ENCODE measurements around the gene DCK.
"Not testable (repeated sequence)": the region's sequence is repeated elsewhere in the genome, so short reads cannot be mapped to it uniquely, and the experiment has no call there.

The DCK gene

DNA sequence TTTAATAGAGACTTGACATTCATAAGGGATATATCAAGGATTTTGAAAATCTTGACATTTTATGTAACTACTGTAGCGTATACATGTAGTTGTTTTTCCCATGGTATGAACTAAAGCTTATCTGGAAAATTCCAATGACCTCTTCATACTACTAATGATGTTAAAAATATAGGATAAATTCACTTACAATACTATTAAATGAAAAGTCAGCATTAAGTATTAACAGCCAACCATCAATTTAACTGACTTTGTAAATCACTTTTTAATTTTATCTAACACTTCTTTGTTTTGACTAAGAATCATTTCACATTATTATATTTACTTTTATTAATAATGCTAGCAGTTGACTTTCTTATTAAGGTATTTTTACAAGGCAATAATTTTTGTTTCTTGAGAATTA lies 34.2 kb downstream of the DCK start:
- no peak for TF ChIP-seq FOXK2 (IDR thresholded peaks at IDR 0.05)
- no peak for TF ChIP-seq BHLHE40 (IDR thresholded peaks at IDR 0.05; ENCODE audit: borderline replicate concordance)
- no peak for TF ChIP-seq SP1 (IDR thresholded peaks at IDR 0.05)
- no peak for TF ChIP-seq FOXA1 (IDR thresholded peaks at IDR 0.05)
- no peak for TF ChIP-seq ZNF384 (IDR thresholded peaks at IDR 0.05)
- no peak for TF ChIP-seq LEF1 (IDR thresholded peaks at IDR 0.05; ENCODE audit: borderline replicate concordance)
- ChIA-PET CTCF (no interaction called here), POLR2A (no interaction called here)
- no peak for DNase-seq (ENCODE audit: extremely low spot score)

DNA sequence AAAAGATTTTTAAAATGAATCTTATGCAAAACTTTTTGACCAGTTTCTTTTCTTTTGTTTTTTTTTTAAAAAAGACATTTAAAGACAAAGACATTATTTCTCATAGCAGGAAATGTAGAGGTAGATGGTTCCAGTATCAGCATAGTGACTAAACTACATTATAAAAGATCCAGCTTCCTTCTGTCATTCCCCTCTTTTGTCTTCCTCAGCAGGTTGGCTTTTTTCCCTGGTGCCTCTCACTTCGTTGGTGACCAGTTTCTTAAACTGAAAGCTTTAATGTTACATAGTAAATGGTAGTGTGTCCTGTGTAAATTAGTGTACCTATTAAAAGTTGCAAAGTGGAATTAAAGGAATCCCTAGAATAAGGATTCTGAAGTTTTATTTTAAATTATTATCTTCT lies 36.1 kb downstream of the DCK start:
- POLR2A ChIA-PET = interaction anchor here (1.4 kb wide), 1 partner anchor 36 kb away, joined by 4 read pairs; the partner anchor contains the start of gene DCK

GRCh38 chr4:71032106-71032505 lies 38.7 kb downstream of the DCK start:
- CTCF ChIA-PET = not testable (repeated sequence)

More for the DNA sequence above, 36.1 kb downstream of the DCK start:
- TF ChIP-seq ELF4 (IDR thresholded peaks at IDR 0.05) = no peak
- no peak for TF ChIP-seq NFRKB (IDR thresholded peaks at IDR 0.05)
- TF ChIP-seq CTBP1 (IDR thresholded peaks at IDR 0.05; ENCODE audit: borderline replicate concordance) = no peak
- TF ChIP-seq ZNF384 (IDR thresholded peaks at IDR 0.05) = no peak
- TF ChIP-seq HDGF (IDR thresholded peaks at IDR 0.05; ENCODE audit: borderline replicate concordance) = no peak
- TF ChIP-seq SUZ12 (IDR thresholded peaks at IDR 0.05) = no peak
- TF ChIP-seq FOXM1 (IDR thresholded peaks at IDR 0.05; ENCODE audit: borderline replicate concordance) = no peak
- TF ChIP-seq L3MBTL2 (conservative IDR thresholded peaks at IDR 0.05) = no peak
- TF ChIP-seq FOXK2 (IDR thresholded peaks at IDR 0.05) = no peak
- CTCF ChIA-PET = no interaction called here
- DNase-seq (ENCODE audit: extremely low spot score) = no peak

GRCh38 chr4:71045256-71045655 lies 51.8 kb downstream of the DCK start:
- ChIA-PET POLR2A (no interaction called here), CTCF (no interaction called here)
- DNase-seq (ENCODE audit: extremely low spot score) = no peak
- no peak for TF ChIP-seq NFRKB (IDR thresholded peaks at IDR 0.05)
- no peak for TF ChIP-seq ELF4 (IDR thresholded peaks at IDR 0.05)

More at GRCh38 chr4:71032106-71032505, 38.7 kb downstream of the DCK start:
- POLR2A ChIA-PET; DNase-seq (ENCODE audit: extremely low spot score): not testable (repeated sequence)

DNA sequence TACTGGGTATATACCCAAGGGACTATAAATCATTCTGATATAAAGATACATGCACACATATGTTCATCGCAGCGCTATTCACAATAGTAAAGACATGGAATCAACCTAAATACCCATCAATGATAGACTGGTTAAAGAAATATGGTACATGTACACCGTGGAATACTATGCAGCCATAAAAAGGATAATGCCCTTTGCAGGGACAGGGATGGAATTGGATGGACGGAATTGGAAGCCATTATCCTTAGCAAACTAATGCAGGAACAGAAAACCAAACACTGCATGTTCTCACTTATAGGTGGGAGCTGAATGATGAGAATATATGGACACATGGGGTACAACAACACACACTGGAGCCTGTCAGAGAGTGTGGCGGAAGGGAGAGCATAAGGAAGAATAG lies 55.9 kb downstream of the DCK start:
- ChIA-PET POLR2A (no interaction called here), CTCF (no interaction called here)
- DNase-seq (ENCODE audit: extremely low spot score) = no peak
- TF ChIP-seq, protein P1, sequence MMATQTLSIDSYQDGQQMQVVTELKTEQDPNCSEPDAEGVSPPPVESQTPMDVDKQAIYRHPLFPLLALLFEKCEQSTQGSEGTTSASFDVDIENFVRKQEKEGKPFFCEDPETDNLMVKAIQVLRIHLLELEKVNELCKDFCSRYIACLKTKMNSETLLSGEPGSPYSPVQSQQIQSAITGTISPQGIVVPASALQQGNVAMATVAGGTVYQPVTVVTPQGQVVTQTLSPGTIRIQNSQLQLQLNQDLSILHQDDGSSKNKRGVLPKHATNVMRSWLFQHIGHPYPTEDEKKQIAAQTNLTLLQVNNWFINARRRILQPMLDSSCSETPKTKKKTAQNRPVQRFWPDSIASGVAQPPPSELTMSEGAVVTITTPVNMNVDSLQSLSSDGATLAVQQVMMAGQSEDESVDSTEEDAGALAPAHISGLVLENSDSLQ (IDR thresholded peaks at IDR 0.05) = no peak
- TF ChIP-seq FOXA1 (IDR thresholded peaks at IDR 0.05) = no peak
- no peak for TF ChIP-seq ZNF384 (IDR thresholded peaks at IDR 0.05)
- TF ChIP-seq BHLHE40 (IDR thresholded peaks at IDR 0.05; ENCODE audit: borderline replicate concordance) = no peak
- no peak for TF ChIP-seq ARNT (IDR thresholded peaks at IDR 0.05)
- TF ChIP-seq L3MBTL2 (conservative IDR thresholded peaks at IDR 0.05) = no peak
- TF ChIP-seq NFRKB (IDR thresholded peaks at IDR 0.05) = no peak
- TF ChIP-seq ELF4 (IDR thresholded peaks at IDR 0.05) = no peak
- no peak for TF ChIP-seq HDGF (IDR thresholded peaks at IDR 0.05; ENCODE audit: borderline replicate concordance)
- no peak for TF ChIP-seq SUZ12 (IDR thresholded peaks at IDR 0.05)
- TF ChIP-seq CTBP1 (IDR thresholded peaks at IDR 0.05; ENCODE audit: borderline replicate concordance) = no peak
- no peak for TF ChIP-seq FOXK2 (IDR thresholded peaks at IDR 0.05)
- TF ChIP-seq FOXM1 (IDR thresholded peaks at IDR 0.05; ENCODE audit: borderline replicate concordance) = no peak
- no peak for TF ChIP-seq SP1 (IDR thresholded peaks at IDR 0.05)
- no peak for TF ChIP-seq LEF1 (IDR thresholded peaks at IDR 0.05; ENCODE audit: borderline replicate concordance)
- TF ChIP-seq TARDBP (IDR thresholded peaks at IDR 0.05) = no peak

DNA sequence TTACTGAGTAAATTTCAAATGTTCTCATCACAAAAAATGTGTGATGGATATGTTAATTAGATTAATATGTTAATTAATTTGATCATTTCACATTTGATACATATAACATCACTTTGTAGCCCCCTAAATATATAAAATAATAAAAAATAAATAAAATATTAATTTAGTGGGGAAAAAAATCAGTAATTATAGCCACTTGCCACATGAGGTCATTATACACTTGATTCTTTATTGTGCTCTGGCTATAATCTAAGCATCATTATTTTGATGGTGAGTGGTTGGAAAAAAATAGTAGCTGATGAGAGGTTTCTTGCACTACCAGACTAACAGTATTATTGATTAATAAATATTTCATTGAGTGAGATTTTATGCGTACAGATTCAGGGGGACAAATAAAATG lies 57.4 kb downstream of the DCK start:
- DNase-seq (ENCODE audit: extremely low spot score) = no peak
- TF ChIP-seq SP1 (IDR thresholded peaks at IDR 0.05) = no peak
- no peak for TF ChIP-seq CTBP1 (IDR thresholded peaks at IDR 0.05; ENCODE audit: borderline replicate concordance)
- TF ChIP-seq ELF4 (IDR thresholded peaks at IDR 0.05) = no peak
- TF ChIP-seq FOXA1 (IDR thresholded peaks at IDR 0.05) = no peak
- TF ChIP-seq LEF1 (IDR thresholded peaks at IDR 0.05; ENCODE audit: borderline replicate concordance) = no peak
- no peak for TF ChIP-seq BHLHE40 (IDR thresholded peaks at IDR 0.05; ENCODE audit: borderline replicate concordance)
- no peak for TF ChIP-seq SUZ12 (IDR thresholded peaks at IDR 0.05)
- no peak for TF ChIP-seq ZNF384 (IDR thresholded peaks at IDR 0.05)
- no peak for TF ChIP-seq HDGF (IDR thresholded peaks at IDR 0.05; ENCODE audit: borderline replicate concordance)
- TF ChIP-seq TARDBP (IDR thresholded peaks at IDR 0.05) = no peak
- TF ChIP-seq NFRKB (IDR thresholded peaks at IDR 0.05) = no peak
- POLR2A ChIA-PET = no interaction called here
- CTCF ChIA-PET = no interaction called here

DNA sequence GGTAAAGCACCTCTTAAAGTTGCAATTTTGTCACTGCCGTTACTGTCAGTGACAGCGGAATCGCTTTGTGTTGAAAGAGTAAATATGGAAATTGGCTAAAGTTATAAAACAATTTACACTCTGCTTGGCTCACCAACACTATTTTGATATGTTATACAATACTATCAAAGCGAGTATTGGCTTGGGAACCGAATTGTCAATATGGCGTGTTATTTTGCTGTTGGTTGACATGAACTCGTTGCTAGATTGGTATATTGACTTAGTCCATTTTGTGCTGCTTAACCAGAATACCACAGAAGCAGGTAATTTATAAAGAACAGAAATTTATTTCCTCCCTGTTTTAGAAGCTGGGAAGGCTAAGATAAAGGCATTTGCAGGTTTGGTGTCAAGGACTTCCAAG lies 58.6 kb downstream of the DCK start:
- ChIA-PET POLR2A (no interaction called here), CTCF (no interaction called here)
- TF ChIP-seq BHLHE40 (IDR thresholded peaks at IDR 0.05; ENCODE audit: borderline replicate concordance) (no peak), CTBP1 (IDR thresholded peaks at IDR 0.05; ENCODE audit: borderline replicate concordance) (no peak), FOXK2 (IDR thresholded peaks at IDR 0.05) (no peak), TARDBP (IDR thresholded peaks at IDR 0.05) (no peak), SP1 (IDR thresholded peaks at IDR 0.05) (no peak), L3MBTL2 (conservative IDR thresholded peaks at IDR 0.05) (no peak), ZNF384 (IDR thresholded peaks at IDR 0.05) (no peak), ELF4 (IDR thresholded peaks at IDR 0.05) (no peak), SUZ12 (IDR thresholded peaks at IDR 0.05) (no peak), FOXM1 (IDR thresholded peaks at IDR 0.05; ENCODE audit: borderline replicate concordance) (no peak), FOXA1 (IDR thresholded peaks at IDR 0.05) (no peak), HDGF (IDR thresholded peaks at IDR 0.05; ENCODE audit: borderline replicate concordance) (no peak)
- TF ChIP-seq, protein P1 (IDR thresholded peaks at IDR 0.05) = no peak
- DNase-seq (ENCODE audit: extremely low spot score) = no peak

DNA sequence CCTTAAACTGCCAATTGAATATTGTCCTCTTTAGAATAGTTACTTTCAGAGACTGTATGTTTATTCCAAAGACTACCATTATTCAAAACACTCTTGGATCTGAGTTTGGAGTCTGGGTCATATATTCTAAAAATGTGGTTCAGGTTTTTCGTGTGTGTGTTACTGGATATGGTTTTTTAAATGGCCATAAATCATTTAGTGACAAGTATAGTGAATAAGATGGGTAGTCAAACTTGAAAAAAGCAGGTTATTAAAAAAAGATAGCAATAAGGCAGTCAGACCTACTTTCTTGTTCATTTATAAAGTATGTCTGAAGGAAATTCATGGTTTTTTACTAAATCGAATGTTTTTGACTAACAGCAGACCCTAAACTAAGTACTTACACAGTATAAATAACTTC lies 59.3 kb downstream of the DCK start:
- no peak for DNase-seq (ENCODE audit: extremely low spot score)
- POLR2A ChIA-PET = no interaction called here
- CTCF ChIA-PET = no interaction called here
- TF ChIP-seq BHLHE40 (IDR thresholded peaks at IDR 0.05; ENCODE audit: borderline replicate concordance) (no peak), CTBP1 (IDR thresholded peaks at IDR 0.05; ENCODE audit: borderline replicate concordance) (no peak)
- TF ChIP-seq, protein P1 (IDR thresholded peaks at IDR 0.05) = peak; percentile 65

DNA sequence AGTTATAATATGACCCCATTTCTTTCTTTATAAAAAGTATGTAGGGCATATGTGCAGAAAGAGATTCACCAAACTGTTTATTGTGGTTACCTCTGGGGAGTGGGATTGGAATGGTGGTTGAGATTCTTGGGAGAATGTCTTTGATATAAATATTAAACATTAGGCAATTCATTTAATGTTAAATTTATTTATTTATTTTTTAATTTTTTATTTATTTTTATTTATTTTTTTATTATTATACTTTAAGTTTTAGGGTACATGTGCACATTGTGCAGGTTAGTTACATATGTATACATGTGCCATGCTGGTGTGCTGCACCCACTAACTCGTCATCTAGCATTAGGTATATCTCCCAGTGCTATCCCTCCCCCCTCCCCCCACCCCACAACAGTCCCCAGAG lies 60.2 kb downstream of the DCK start:
- DNase-seq (ENCODE audit: extremely low spot score); CTCF ChIA-PET; POLR2A ChIA-PET: not testable (repeated sequence)

GRCh38 chr4:71059573-71059972 lies 66.1 kb downstream of the DCK start:
- POLR2A ChIA-PET; CTCF ChIA-PET; DNase-seq (ENCODE audit: extremely low spot score): not testable (repeated sequence)

Data from HEK293T (cell line).